Activated effector memory CD4-positive, alpha-beta T cell treated with Interleukin-2 at 50 U/mL for 16 hours (primary cell): ENCODE results near the gene COPB1.

Experiments used
- DNase-seq: peaks from one replicate; pipeline ENCODE4 v3.0.0-alpha.2; 2020

COPB1 gene

GRCh38 chr11:14503023-14503422 lies 3.4 kb upstream of the COPB1 start:
- no peak for DNase-seq

- DNase-seq: no peak
Measured at GRCh38 chr11:14502039-14502438, 2.4 kb upstream of the COPB1 start.

- peak; percentile 29 for DNase-seq
Measured at GRCh38 chr11:14500181-14500651, 605 bp upstream of the COPB1 start.

GRCh38 chr11:14499178-14499559 lies 442 bp downstream of the COPB1 start:
- no peak for DNase-seq

GRCh38 chr11:14480716-14481115 lies 18.9 kb downstream of the COPB1 start:
- no peak for DNase-seq

GRCh38 chr11:14471127-14471526 lies 28.5 kb downstream of the COPB1 start:
- DNase-seq: no peak

- no peak for DNase-seq
Measured at GRCh38 chr11:14463623-14464022, 36.0 kb downstream of the COPB1 start.

- DNase-seq: no peak
Measured at GRCh38 chr11:14460147-14460546, 39.5 kb downstream of the COPB1 start.

- no peak for DNase-seq
Measured at GRCh38 chr11:14458377-14458776, 41.2 kb downstream of the COPB1 start.

- no peak for DNase-seq
Measured at GRCh38 chr11:14455648-14456430, 43.8 kb downstream of the COPB1 start.

- no peak for DNase-seq
Measured at GRCh38 chr11:14454861-14455632, 44.6 kb downstream of the COPB1 start.

- no peak for DNase-seq
Measured at GRCh38 chr11:14451825-14452224, 47.8 kb downstream of the COPB1 start.

GRCh38 chr11:14449302-14449714 lies 50.3 kb downstream of the COPB1 start:
- DNase-seq: no peak

- no peak for DNase-seq
Measured at GRCh38 chr11:14448240-14448639, 51.4 kb downstream of the COPB1 start.

- no peak for DNase-seq
Measured at GRCh38 chr11:14446701-14447169, 52.9 kb downstream of the COPB1 start.

GRCh38 chr11:14445542-14446530 lies 53.8 kb downstream of the COPB1 start:
- DNase-seq: no peak

GRCh38 chr11:14444441-14445189 lies 55.0 kb downstream of the COPB1 start:
- no peak for DNase-seq

- no peak for DNase-seq
Measured at GRCh38 chr11:14443638-14444037, 56.0 kb downstream of the COPB1 start.

GRCh38 chr11:14435717-14436512 lies 63.7 kb downstream of the COPB1 start:
- DNase-seq: no peak

- no peak for DNase-seq
Measured at GRCh38 chr11:14425621-14426020, 74.0 kb downstream of the COPB1 start.

- DNase-seq: no peak
Measured at GRCh38 chr11:14424096-14424495, 75.5 kb downstream of the COPB1 start.
